ENCODE results near the gene GNG12. TPM values are rescaled to one million over a fixed set of nuclear protein-coding genes. Genes with fewer than 3 reads are reported as not detected.

The GNG12 gene
- total and polyA plus RNA-seq, 12 donors = 15.3 to 121 (median 84.7) TPM

- no peaks in the 10 kb centered on the region for H3K27me3 ChIP-seq
- H3K9me3 ChIP-seq (replicated peaks in 1 of 3) = no peaks in the 10 kb centered on the region
- H3K27ac ChIP-seq = peak overlapping the region in 1 of 5 donors; percentile 89
- H3K4me1 ChIP-seq (replicated peaks in 1 of 2) = peaks cover 38 to 67% of the 10 kb centered on the region in 2 donors
- intact Hi-C loops (cut with DNase I) = loop anchor here in 1 of 2 donors (5.0 kb wide), 1 partner anchor 147 kb away; the partner anchor contains the start of gene GADD45A
- 86 to 92% (median 90%) methylated on average over 4 of the region's 4 CpGs for WGBS, 4 donors
- H3K4me3 ChIP-seq = no peak overlapping the region
- TF ChIP-seq, protein P1, sequence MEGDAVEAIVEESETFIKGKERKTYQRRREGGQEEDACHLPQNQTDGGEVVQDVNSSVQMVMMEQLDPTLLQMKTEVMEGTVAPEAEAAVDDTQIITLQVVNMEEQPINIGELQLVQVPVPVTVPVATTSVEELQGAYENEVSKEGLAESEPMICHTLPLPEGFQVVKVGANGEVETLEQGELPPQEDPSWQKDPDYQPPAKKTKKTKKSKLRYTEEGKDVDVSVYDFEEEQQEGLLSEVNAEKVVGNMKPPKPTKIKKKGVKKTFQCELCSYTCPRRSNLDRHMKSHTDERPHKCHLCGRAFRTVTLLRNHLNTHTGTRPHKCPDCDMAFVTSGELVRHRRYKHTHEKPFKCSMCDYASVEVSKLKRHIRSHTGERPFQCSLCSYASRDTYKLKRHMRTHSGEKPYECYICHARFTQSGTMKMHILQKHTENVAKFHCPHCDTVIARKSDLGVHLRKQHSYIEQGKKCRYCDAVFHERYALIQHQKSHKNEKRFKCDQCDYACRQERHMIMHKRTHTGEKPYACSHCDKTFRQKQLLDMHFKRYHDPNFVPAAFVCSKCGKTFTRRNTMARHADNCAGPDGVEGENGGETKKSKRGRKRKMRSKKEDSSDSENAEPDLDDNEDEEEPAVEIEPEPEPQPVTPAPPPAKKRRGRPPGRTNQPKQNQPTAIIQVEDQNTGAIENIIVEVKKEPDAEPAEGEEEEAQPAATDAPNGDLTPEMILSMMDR (IDR thresholded peaks at IDR 0.05) = no peak
- TF ChIP-seq POLR2A (IDR thresholded peaks at IDR 0.05) = no peak
- no peaks in the 10 kb centered on the region for H3K36me3 ChIP-seq (replicated peaks in 1 of 2)
- DNase-seq = no peak
Observed at GRCh38 chr1:67834246-67834877, 1.1 kb upstream of the GNG12 start.

DNA sequence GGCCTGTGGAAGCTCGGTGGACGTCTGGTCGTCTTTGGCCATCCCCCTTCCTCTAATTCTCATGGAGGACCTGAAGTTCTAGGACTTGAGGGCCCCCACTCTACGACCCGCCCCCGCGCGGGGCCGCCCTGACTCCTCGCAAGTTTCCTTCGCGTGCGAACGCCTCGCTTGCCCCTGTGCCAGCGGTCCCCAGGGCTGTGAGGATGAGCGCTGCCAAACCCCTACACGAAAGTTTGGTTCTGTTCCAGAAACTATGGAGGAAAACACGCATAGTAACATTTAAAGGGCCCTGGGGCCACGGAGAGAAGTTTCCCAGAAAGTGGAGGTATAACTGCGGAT lies 304 bp upstream of the GNG12 start:
- peak in 3 of 7 donors; percentile 64 to 74 (median 68) for DNase-seq
- Histone ChIP-seq H3K4me3 (peak overlapping the region; percentile 10 to 79 (median 67)), H3K4me1 (replicated peaks in 1 of 2) (peaks cover 35 to 68% of the 10 kb centered on the region in 2 donors), H3K27ac (peak overlapping the region; percentile 69 to 94 (median 89)), H3K27me3 (no peaks in the 10 kb centered on the region), H3K9me3 (replicated peaks in 1 of 3) (no peaks in the 10 kb centered on the region), H3K36me3 (replicated peaks in 1 of 2) (no peaks in the 10 kb centered on the region)
- TF ChIP-seq, protein P1 (IDR thresholded peaks at IDR 0.05) = no peak
- TF ChIP-seq POLR2A (IDR thresholded peaks at IDR 0.05) = no peak
- intact Hi-C loops (cut with DNase I) = loop anchor here in 1 of 2 donors (5.0 kb wide), 1 partner anchor 146 kb away; the partner anchor contains the start of gene GADD45A
- 7 to 31% (median 10%) methylated on average over 4 to 21 of the region's 21 CpGs for WGBS, 4 donors

DNA sequence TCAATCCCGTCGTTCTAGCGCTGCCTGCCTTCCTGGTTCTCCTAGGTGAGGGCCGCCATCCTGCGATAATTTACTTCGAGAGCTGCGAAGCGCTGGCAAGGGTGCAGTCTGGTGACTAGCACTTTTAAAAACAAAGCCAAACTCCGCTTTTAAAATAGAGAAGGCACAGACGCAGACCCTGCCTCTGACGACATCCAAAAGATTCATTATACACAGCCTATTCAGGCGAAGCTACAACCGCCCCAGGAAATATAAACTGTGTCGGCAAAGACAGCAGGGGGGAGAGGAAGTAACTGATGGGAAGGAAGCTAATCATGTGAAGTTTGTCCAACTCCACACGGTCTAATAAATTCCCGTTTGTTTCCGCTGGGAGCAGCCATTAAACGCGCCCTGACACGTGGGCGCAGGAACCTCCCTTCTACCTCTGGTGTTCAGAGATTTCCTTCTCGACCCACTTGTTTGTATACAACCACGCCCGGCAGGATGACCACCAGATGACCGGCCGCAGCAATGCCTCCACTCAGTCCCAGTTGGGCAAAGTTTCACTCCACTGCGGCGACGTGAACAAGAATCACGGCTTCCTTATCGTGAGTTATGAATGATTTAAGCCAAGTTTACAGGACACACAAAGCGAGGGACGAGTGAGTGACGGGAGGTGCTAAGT lies 1.3 kb downstream of the GNG12 start:
- intact Hi-C loops (cut with DNase I) = loop anchor here in 1 of 2 donors (5.0 kb wide), 1 partner anchor 145 kb away; the partner anchor contains the start of gene GADD45A
- peak; percentile 53 to 81 (median 70) for DNase-seq
- 0% methylated on average over 31 to 34 of the region's 34 CpGs for WGBS, 4 donors

More for the DNA sequence above, 1.3 kb downstream of the GNG12 start:
- H3K36me3 ChIP-seq (replicated peaks in 1 of 2) = no peaks in the 10 kb centered on the region
- peak overlapping the region; percentile 10 to 94 (median 89) for H3K27ac ChIP-seq
- H3K9me3 ChIP-seq (replicated peaks in 1 of 3) = no peaks in the 10 kb centered on the region
- no peaks in the 10 kb centered on the region for H3K27me3 ChIP-seq
- peaks cover 29 to 65% of the 10 kb centered on the region in 2 donors for H3K4me1 ChIP-seq (replicated peaks in 1 of 2)
- TF ChIP-seq, protein P1 (IDR thresholded peaks at IDR 0.05) = peak in 1 of 6 experiments; percentile 15
- peak; percentile 10 to 75 for TF ChIP-seq POLR2A (IDR thresholded peaks at IDR 0.05)
- H3K4me3 ChIP-seq = peak overlapping the region in 3 of 4 donors; percentile 10 to 79 (median 76)

Measured in adrenal gland (tissue), 12 donors.